Measurements from ENCODE around the gene GPC5. TPM values are rescaled to one million over a fixed set of nuclear protein-coding genes. Genes with fewer than 3 reads are reported as not detected.

Gene GPC5
- total and polyA plus RNA-seq, 2 of the 8 experiments (the other 6 are each of a cell fraction or from before 2014, with no cell fraction given), result 0.20 to 0.39 TPM

DNA sequence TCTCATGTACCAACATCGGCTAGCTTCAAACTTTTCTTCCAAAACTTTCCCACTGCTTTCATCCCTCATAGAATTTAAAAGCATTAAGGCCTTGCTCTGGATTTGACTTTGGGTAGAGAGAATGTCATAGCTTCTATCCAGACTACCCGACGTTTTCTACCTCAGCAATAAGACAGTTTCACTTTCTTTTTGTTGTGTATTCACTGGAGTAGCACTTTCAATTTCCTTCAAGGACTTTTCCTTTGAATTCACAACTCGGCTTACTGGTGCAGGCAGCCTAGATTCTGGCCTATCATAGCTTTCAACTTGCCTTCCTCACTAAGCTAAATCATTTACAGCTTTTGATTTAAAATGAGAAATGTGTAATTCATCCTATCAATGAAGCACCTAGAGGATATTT, 1407.8 kb downstream of the GPC5 start:
- Histone ChIP-seq H3K18ac (ENCODE audit: extremely low read depth, low read length) (no peak overlapping the region), H2BK5ac (ENCODE audit: low read depth, low read length) (no peak overlapping the region), H3K4me1 (replicated peaks in 1 of 4; ENCODE audit: control insufficient read depth in 3 of 4, insufficient read depth in 4 of 4, low read length in 3 of 4) (no peaks in the 10 kb centered on the region), H2BK20ac (ENCODE audit: low read length) (no peak overlapping the region), H3K27ac (ENCODE audit: low read depth, low read length) (no peak overlapping the region), H4K5ac (ENCODE audit: insufficient read length, low read depth, low read length) (no peak overlapping the region), H3K9ac (replicated peaks in 1 of 4; ENCODE audit: extremely low read depth in 1 of 4, low read depth in 3 of 4, low read length in 3 of 4) (no peak overlapping the region), H2BK15ac (ENCODE audit: low read length) (no peak overlapping the region), H4K20me1 (replicated peaks in 1 of 2; ENCODE audit: control insufficient read depth in 1 of 2, insufficient read depth in 2 of 2, low read length in 2 of 2) (no peaks in the 10 kb centered on the region), H3K4me3 (ENCODE audit: extremely low read depth in 1 of 4, insufficient read depth in 2 of 4, low read depth in 3 of 4, low read length in 4 of 4) (no peak overlapping the region), H2BK12ac (ENCODE audit: low read depth, low read length) (no peak overlapping the region), H2AK5ac (ENCODE audit: low read depth, low read length) (no peak overlapping the region), H2AFZ (ENCODE audit: low read length) (no peak overlapping the region), H3K23ac (ENCODE audit: insufficient read length) (no peak overlapping the region), H3K4me2 (ENCODE audit: insufficient read depth in 1 of 2, low read depth in 2 of 2, low read length in 2 of 2) (no peak overlapping the region), H2BK120ac (replicated peaks; ENCODE audit: low read depth, low read length) (no peak overlapping the region), H3K14ac (ENCODE audit: insufficient read length) (no peak overlapping the region), H3K36me3 (ENCODE audit: control insufficient read depth in 2 of 4, insufficient read depth in 4 of 4, low read length in 3 of 4) (no peaks in the 10 kb centered on the region), H3K79me2 (ENCODE audit: control insufficient read depth in 1 of 2, insufficient read depth in 2 of 2, low read length in 2 of 2) (no peaks in the 10 kb centered on the region), H3K23me2 (ENCODE audit: low read depth, low read length) (no peaks in the 10 kb centered on the region), H4K8ac (ENCODE audit: extremely low read depth, insufficient read depth, low read length) (no peak overlapping the region), H3K56ac (replicated peaks; ENCODE audit: insufficient read length, low read depth, low read length) (no peak overlapping the region), H3K4ac (replicated peaks; ENCODE audit: insufficient read length, low read depth, low read length) (no peak overlapping the region), H3K27me3 (replicated peaks in 1 of 4; ENCODE audit: control insufficient read depth in 3 of 4, extremely low read depth in 1 of 4, insufficient read depth in 3 of 4, low read length in 3 of 4) (no peaks in the 10 kb centered on the region), H3K9me3 (ENCODE audit: insufficient read depth in 2 of 2, low read depth in 1 of 2, low read length in 1 of 2) (no peaks in the 10 kb centered on the region), H4K91ac (replicated peaks; ENCODE audit: insufficient read length, low read length) (no peak overlapping the region), H3K79me1 (ENCODE audit: low read depth, low read length) (no peaks in the 10 kb centered on the region)
- DNase-seq (ENCODE audit: low read depth in 1 of 2, low spot score in 2 of 2) (no peak), FAIRE-seq (no peak)
- POLR2A ChIA-PET (ENCODE audit: partially characterized antibody), result no interaction called here
- CTCF ChIA-PET (ENCODE audit: partially characterized antibody), result interaction anchor here (1.5 kb wide), 1 partner anchor 23 kb away, joined by 3 read pairs; no protein-coding TSS in a partner anchor
- WGBS, 2 experiments (ENCODE audit: extremely low coverage in 1 of 2, insufficient coverage in 1 of 2, insufficient read length in 1 of 2, insufficient replicate concordance in 2 of 2, low coverage in 1 of 2, low lambda C conversion rate in 2 of 2, missing lambda C conversion rate in 1 of 2), result 84% methylated on average over 4 of the region's 4 CpGs; no CpG with 5 or more reads in 1 of the 2 experiments
- TF ChIP-seq POLR2A (IDR thresholded peaks at IDR 0.05; ENCODE audit: control extremely low read depth in 1 of 2, low read depth in 2 of 2, low read length in 2 of 2) (no peak), SRF (IDR thresholded peaks at IDR 0.05; ENCODE audit: low read depth, low read length) (no peak), EGR1 (IDR thresholded peaks at IDR 0.05; ENCODE audit: borderline replicate concordance, low read depth, low read length) (no peak), POLR2AphosphoS5 (IDR thresholded peaks at IDR 0.05; ENCODE audit: low read depth, low read length) (no peak), TCF12 (IDR thresholded peaks at IDR 0.05; ENCODE audit: low read depth, low read length) (no peak), TBP (IDR thresholded peaks at IDR 0.05; ENCODE audit: low read depth, low read length) (no peak), SIN3A (conservative IDR thresholded peaks at IDR 0.05 in 1 of 2, IDR thresholded peaks at IDR 0.05 in 1 of 2; ENCODE audit: low read depth in 1 of 2, low read length in 2 of 2) (no peak), SUZ12 (IDR thresholded peaks at IDR 0.05; ENCODE audit: low read length) (no peak), MAFK (IDR thresholded peaks at IDR 0.05; ENCODE audit: low read depth, low read length) (no peak), JUND (IDR thresholded peaks at IDR 0.05; ENCODE audit: low read length) (no peak), RFX5 (IDR thresholded peaks at IDR 0.05; ENCODE audit: borderline replicate concordance, low read depth, low read length) (no peak), CREB1 (IDR thresholded peaks at IDR 0.05) (no peak)
- TF ChIP-seq, protein P1, sequence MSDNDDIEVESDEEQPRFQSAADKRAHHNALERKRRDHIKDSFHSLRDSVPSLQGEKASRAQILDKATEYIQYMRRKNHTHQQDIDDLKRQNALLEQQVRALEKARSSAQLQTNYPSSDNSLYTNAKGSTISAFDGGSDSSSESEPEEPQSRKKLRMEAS (IDR thresholded peaks at IDR 0.05), result no peak

Measured in H1 (cell line).